ENCODE data around the gene ASB7.

ASB7 gene

GRCh38 chr15:100595964-100596363, 6.4 kb upstream of the ASB7 start:
- POLR2A ChIA-PET (ENCODE audit: low non-redundant PET): no interaction called here

GRCh38 chr15:100596792-100597191, 5.6 kb upstream of the ASB7 start:
- ChIA-PET POLR2A (ENCODE audit: low non-redundant PET) (no interaction called here), CTCF (interaction anchor here (0.5 to 1.0 kb wide), 4 partner anchors 219 to 335 kb away, joined by 3 read pairs; no protein-coding TSS in a partner anchor)
- DNase-seq (ENCODE audit: low spot score): peak; percentile 49
- peak overlapping the region; percentile 57 for H3K27ac ChIP-seq
- no peak for TF ChIP-seq CTCF (conservative IDR thresholded peaks at IDR 0.05; ENCODE audit: low read depth)

More at GRCh38 chr15:100595964-100596363, 6.4 kb upstream of the ASB7 start:
- no peak for DNase-seq (ENCODE audit: low spot score)
- no peak for TF ChIP-seq CTCF (conservative IDR thresholded peaks at IDR 0.05; ENCODE audit: low read depth)
- H3K27ac ChIP-seq: no peak overlapping the region
- CTCF ChIA-PET: interaction anchor here (0.6 to 1.0 kb wide), 3 partner anchors 101 to 1323 kb away, joined by 3 read pairs; no protein-coding TSS in a partner anchor

GRCh38 chr15:100597862-100598261, 4.5 kb upstream of the ASB7 start:
- H3K27ac ChIP-seq: no peak overlapping the region
- CTCF ChIA-PET: no interaction called here
- POLR2A ChIA-PET (ENCODE audit: low non-redundant PET): no interaction called here

GRCh38 chr15:100598655-100599054, 3.7 kb upstream of the ASB7 start:
- no peak for DNase-seq (ENCODE audit: low spot score)
- ChIA-PET POLR2A (ENCODE audit: low non-redundant PET) (no interaction called here), CTCF (no interaction called here)
- no peak for TF ChIP-seq CTCF (conservative IDR thresholded peaks at IDR 0.05; ENCODE audit: low read depth)
- no peak overlapping the region for H3K27ac ChIP-seq

More at GRCh38 chr15:100597862-100598261, 4.5 kb upstream of the ASB7 start:
- no peak for TF ChIP-seq CTCF (conservative IDR thresholded peaks at IDR 0.05; ENCODE audit: low read depth)
- no peak for DNase-seq (ENCODE audit: low spot score)

- H3K27ac ChIP-seq: no peak overlapping the region
- POLR2A ChIA-PET (ENCODE audit: low non-redundant PET): no interaction called here
- no peak for DNase-seq (ENCODE audit: low spot score)
These were observed 1.2 kb upstream of the ASB7 start for GRCh38 chr15:100601163-100601562.

GRCh38 chr15:100601617-100602063, 749 bp upstream of the ASB7 start:
- no peak for TF ChIP-seq CTCF (conservative IDR thresholded peaks at IDR 0.05; ENCODE audit: low read depth)
- POLR2A ChIA-PET (ENCODE audit: low non-redundant PET): no interaction called here
- H3K27ac ChIP-seq: peak overlapping the region; percentile 85
- DNase-seq (ENCODE audit: low spot score): no peak
- CTCF ChIA-PET: interaction anchor here (0.6 to 1.3 kb wide), 2 partner anchors 252 to 263 kb away, joined by 3 to 8 read pairs; no protein-coding TSS in a partner anchor

More at GRCh38 chr15:100601163-100601562, 1.2 kb upstream of the ASB7 start:
- no peak for TF ChIP-seq CTCF (conservative IDR thresholded peaks at IDR 0.05; ENCODE audit: low read depth)
- CTCF ChIA-PET: interaction anchor here (1.3 kb wide), 1 partner anchor 251 kb away, joined by 8 read pairs; no protein-coding TSS in a partner anchor

All from RWPE1 (cell line).